ENCODE measurements around the gene BTN3A1.

BTN3A1 gene

DNA sequence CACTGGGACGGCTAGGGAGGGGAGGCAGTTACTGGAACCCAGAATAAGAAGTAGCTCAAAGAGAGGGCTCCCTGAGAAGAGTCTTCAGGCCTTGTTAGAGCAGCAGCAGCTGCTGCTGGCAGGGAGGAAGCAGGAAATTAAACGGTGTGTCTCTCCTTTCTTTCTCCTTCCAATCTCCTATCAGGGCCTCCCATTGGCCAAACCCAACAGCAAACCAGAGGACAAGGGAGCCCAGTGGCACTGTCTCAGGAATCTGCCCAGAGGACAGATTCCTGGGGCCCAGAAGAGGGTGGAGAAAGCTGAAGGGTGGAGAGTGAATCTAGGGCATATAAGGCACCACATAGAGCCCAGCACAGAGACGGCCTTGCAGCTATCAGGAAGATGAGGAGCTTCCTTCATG is 10.2 kb downstream of the BTN3A1 start:
- CTCF ChIA-PET = interaction anchor here (0.6 to 0.7 kb wide), 3 partner anchors 74 to 94 kb away, joined by 3 to 5 read pairs (median 3); no protein-coding TSS in a partner anchor
- TF ChIP-seq ZNF391 (tag by site-specific recombination; IDR thresholded peaks at IDR 0.05; ENCODE audit: borderline replicate concordance, low read depth) = no peak
- no peak for TF ChIP-seq REPIN1 (tag by site-specific recombination; IDR thresholded peaks at IDR 0.05; ENCODE audit: low read depth)
- H3K27ac ChIP-seq (ENCODE audit: extremely low read depth, low read depth, low read length) = no peak overlapping the region
- POLR2A ChIA-PET = no interaction called here
- no peak overlapping the region for H3K4me3 ChIP-seq (ENCODE audit: low read depth, low read length)
- H3K9me3 ChIP-seq (ENCODE audit: control insufficient read depth, insufficient read depth, low read depth, low read length) = no peaks in the 10 kb centered on the region
- no peaks in the 10 kb centered on the region for H3K4me1 ChIP-seq (ENCODE audit: control insufficient read depth, insufficient read depth, low read length)
- H3K36me3 ChIP-seq (ENCODE audit: control insufficient read depth in 2 of 2, insufficient read depth in 1 of 2, low read length in 2 of 2) = peaks cover 0 to 17% of the 10 kb centered on the region in 2 experiments; a peak in 1 of 3 replicates

GRCh38 chr6:26412954-26413353 is 10.9 kb downstream of the BTN3A1 start:
- ChIA-PET POLR2A (no interaction called here), CTCF (interaction anchor here (0.8 kb wide), 1 partner anchor 8 kb away, joined by 3 read pairs; no protein-coding TSS in a partner anchor)
- Histone ChIP-seq H3K27ac (ENCODE audit: extremely low read depth, low read depth, low read length) (no peak overlapping the region), H3K4me3 (ENCODE audit: low read depth, low read length) (no peak overlapping the region), H3K9me3 (ENCODE audit: control insufficient read depth, insufficient read depth, low read depth, low read length) (no peaks in the 10 kb centered on the region), H3K4me1 (ENCODE audit: control insufficient read depth, insufficient read depth, low read length) (no peaks in the 10 kb centered on the region), H3K36me3 (ENCODE audit: control insufficient read depth in 2 of 2, insufficient read depth in 1 of 2, low read length in 2 of 2) (peaks cover 0 to 12% of the 10 kb centered on the region in 2 experiments; a peak in 1 of 3 replicates)
- TF ChIP-seq ZNF350 (tag by site-specific recombination; IDR thresholded peaks at IDR 0.05) (no peak), ZNF280D (tag by site-specific recombination; IDR thresholded peaks at IDR 0.05) (no peak), ZNF37A (tag by site-specific recombination; IDR thresholded peaks at IDR 0.05) (no peak), ZNF600 (tag by site-specific recombination; IDR thresholded peaks at IDR 0.05) (no peak), ZNF423 (tag by site-specific recombination; IDR thresholded peaks at IDR 0.05) (no peak), ZNF114 (tag by site-specific recombination; IDR thresholded peaks at IDR 0.05) (no peak)

- H3K36me3 ChIP-seq (ENCODE audit: control insufficient read depth in 2 of 2, insufficient read depth in 1 of 2, low read length in 2 of 2) = peaks cover 0 to 12% of the 10 kb centered on the region in 2 experiments; a peak in 1 of 3 replicates
- ChIA-PET POLR2A (no interaction called here), CTCF (interaction anchor here (0.6 to 0.9 kb wide), 3 partner anchors 9 to 84 kb away, joined by 3 to 4 read pairs (median 3); no protein-coding TSS in a partner anchor)
- no peak overlapping the region for H3K27ac ChIP-seq (ENCODE audit: extremely low read depth, low read depth, low read length)
- TF ChIP-seq ZNF658 (tag by site-specific recombination; IDR thresholded peaks at IDR 0.05) (no peak), ZNF121 (tag by site-specific recombination; IDR thresholded peaks at IDR 0.05) (no peak)
- H3K9me3 ChIP-seq (ENCODE audit: control insufficient read depth, insufficient read depth, low read depth, low read length) = no peaks in the 10 kb centered on the region
- no peak overlapping the region for H3K4me3 ChIP-seq (ENCODE audit: low read depth, low read length)
- no peaks in the 10 kb centered on the region for H3K4me1 ChIP-seq (ENCODE audit: control insufficient read depth, insufficient read depth, low read length)
These were observed 12.2 kb downstream of the BTN3A1 start for GRCh38 chr6:26414281-26414680.

GRCh38 chr6:26415036-26415614 is 13.1 kb downstream of the BTN3A1 start:
- no peak overlapping the region for H3K4me3 ChIP-seq (ENCODE audit: low read depth, low read length)
- POLR2A ChIA-PET = no interaction called here
- TF ChIP-seq ZNF404 (tag by site-specific recombination; IDR thresholded peaks at IDR 0.05) = no peak
- TF ChIP-seq, protein P1, sequence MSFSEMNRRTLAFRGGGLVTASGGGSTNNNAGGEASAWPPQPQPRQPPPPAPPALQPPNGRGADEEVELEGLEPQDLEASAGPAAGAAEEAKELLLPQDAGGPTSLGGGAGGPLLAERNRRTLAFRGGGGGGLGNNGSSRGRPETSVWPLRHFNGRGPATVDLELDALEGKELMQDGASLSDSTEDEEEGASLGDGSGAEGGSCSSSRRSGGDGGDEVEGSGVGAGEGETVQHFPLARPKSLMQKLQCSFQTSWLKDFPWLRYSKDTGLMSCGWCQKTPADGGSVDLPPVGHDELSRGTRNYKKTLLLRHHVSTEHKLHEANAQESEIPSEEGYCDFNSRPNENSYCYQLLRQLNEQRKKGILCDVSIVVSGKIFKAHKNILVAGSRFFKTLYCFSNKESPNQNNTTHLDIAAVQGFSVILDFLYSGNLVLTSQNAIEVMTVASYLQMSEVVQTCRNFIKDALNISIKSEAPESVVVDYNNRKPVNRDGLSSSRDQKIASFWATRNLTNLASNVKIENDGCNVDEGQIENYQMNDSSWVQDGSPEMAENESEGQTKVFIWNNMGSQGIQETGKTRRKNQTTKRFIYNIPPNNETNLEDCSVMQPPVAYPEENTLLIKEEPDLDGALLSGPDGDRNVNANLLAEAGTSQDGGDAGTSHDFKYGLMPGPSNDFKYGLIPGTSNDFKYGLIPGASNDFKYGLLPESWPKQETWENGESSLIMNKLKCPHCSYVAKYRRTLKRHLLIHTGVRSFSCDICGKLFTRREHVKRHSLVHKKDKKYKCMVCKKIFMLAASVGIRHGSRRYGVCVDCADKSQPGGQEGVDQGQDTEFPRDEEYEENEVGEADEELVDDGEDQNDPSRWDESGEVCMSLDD (tag by site-specific recombination; IDR thresholded peaks at IDR 0.05) = no peak
- TF ChIP-seq ZNF660 (tag by site-specific recombination; IDR thresholded peaks at IDR 0.05) = no peak
- TF ChIP-seq ZNF138 (tag by site-specific recombination; IDR thresholded peaks at IDR 0.05; ENCODE audit: borderline replicate concordance) = no peak
- TF ChIP-seq BCL11A (tag by site-specific recombination; IDR thresholded peaks at IDR 0.05; ENCODE audit: low read depth) = no peak
- TF ChIP-seq HIC1 (tag by site-specific recombination; IDR thresholded peaks at IDR 0.05) = no peak
- no peak for TF ChIP-seq ZNF23 (tag by site-specific recombination; IDR thresholded peaks at IDR 0.05; ENCODE audit: borderline replicate concordance)
- TF ChIP-seq ZNF146 (tag by site-specific recombination; IDR thresholded peaks at IDR 0.05) = no peak

More at GRCh38 chr6:26415036-26415614, 13.1 kb downstream of the BTN3A1 start:
- CTCF ChIA-PET = interaction anchor here (0.7 to 0.9 kb wide), 2 partner anchors 10 to 84 kb away, joined by 3 to 4 read pairs; no protein-coding TSS in a partner anchor
- H3K27ac ChIP-seq (ENCODE audit: extremely low read depth, low read depth, low read length) = no peak overlapping the region
- H3K9me3 ChIP-seq (ENCODE audit: control insufficient read depth, insufficient read depth, low read depth, low read length) = no peaks in the 10 kb centered on the region
- peaks cover 0 to 9% of the 10 kb centered on the region in 2 experiments; a peak in 1 of 3 replicates for H3K36me3 ChIP-seq (ENCODE audit: control insufficient read depth in 2 of 2, insufficient read depth in 1 of 2, low read length in 2 of 2)
- no peaks in the 10 kb centered on the region for H3K4me1 ChIP-seq (ENCODE audit: control insufficient read depth, insufficient read depth, low read length)
